ENCODE results near the gene RPS16. TPM values are rescaled to one million over a fixed set of nuclear protein-coding genes. Genes with fewer than 3 reads are reported as not detected.

Gene RPS16
- total and polyA plus RNA-seq, 10 donors, result 1,378 to 5,747 (median 1,790) TPM

DNA sequence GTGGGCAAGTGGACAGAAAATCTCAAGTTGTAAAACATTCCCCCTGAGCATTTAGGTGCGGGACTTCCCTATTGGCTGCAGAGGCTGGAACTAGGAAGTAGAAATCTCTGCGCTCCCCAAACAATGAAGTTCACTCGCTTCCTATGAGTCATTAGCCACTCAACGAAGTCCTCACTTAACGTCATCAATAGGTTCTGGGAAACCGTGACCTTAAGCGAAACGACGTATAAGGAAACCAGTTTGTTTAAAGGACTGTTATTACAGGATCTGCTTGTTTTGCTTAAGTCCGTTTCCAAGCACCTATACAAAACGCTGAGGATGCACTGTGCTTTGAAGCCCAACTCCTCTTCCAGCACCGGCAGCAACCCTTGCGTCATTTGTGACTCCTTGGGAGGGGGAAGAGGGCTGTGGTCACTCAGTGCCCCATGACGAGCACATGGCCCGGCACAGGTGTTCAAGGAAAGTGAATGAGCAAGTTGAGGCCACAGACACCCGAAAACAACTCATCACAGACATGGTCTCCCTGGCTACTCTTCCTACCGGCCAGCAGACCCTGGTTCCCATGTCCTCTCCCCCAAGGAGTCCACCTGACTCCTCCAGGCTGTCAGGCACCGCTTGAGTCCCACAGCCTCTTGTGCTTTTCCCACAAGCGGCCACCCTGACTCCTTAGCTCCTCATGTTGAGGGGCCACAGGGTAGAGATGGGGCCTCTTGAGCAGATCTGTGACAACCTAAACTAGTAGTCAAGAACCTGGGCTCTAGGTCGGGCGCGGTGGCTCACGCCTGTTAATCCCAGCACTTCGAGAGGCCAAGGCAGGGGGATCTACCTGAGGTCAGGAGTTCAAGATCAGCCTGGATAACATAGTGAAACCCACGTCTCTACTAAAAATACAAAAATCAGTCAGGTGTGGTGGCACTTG is 4.8 kb downstream of the RPS16 start:
- DNase-seq, result peak; percentile 75
- 39 to 55% (median 47%) methylated on average over 22 to 25 of the region's 25 CpGs for WGBS, 5 donors

DNA sequence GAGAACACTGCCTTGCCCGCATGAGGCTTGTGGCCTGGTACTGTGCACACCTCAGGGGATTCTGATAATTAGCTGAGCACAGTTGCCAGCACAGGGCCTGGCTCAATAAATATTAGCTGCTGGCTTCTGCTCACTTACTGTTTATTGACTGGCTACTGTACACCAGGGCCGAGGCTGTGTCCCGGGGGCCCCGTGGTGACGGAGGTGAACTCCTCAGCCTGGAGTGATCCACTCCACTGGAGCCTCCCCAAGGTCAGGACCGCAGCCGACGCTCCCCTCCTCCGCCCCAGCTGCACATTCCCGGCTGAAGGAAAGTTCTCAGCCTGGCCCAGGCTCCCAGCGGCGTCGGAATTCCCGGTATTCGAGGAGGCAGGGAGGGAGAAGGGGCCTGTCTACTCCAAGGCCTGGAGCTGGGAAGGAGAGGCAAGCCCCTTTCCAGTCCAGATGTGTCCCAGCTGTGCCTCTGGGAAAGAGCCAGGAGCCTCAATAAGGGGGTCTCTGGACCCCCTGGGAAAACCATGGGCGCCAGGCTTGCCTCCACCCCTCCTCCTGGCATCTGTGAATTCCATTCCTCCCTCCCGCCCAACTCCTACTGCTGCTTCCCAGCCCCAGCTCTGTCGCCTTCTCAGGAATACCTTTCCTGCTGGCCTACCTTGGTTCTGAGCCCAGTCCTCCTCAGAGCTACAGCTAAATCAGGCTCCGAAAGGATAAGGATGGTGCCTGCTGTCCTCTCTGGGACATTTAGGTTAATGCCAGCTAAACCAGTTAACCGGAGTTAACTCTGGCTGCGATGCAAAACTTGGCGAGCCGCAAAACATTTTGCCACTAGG is 7.3 kb downstream of the RPS16 start:
- peak overlapping the region in 7 of 8 donors; percentile 41 to 86 (median 67) for H3K27ac ChIP-seq
- peak; percentile 76 for DNase-seq

More for the DNA sequence above, 4.8 kb downstream of the RPS16 start:
- Histone ChIP-seq H3K36me3 (peaks cover 0 to 40% (median 28%) of the 10 kb centered on the region in 6 donors), H3K9me3 (no peaks in the 10 kb centered on the region), H3K4me3 (peak overlapping the region in 1 of 8 donors; percentile 32), H3K27ac (peak overlapping the region; percentile 57 to 88 (median 77)), H3K27me3 (replicated peaks in 1 of 7) (no peaks in the 10 kb centered on the region), H3K4me1 (peaks cover 21 to 71% (median 44%) of the 10 kb centered on the region in 6 donors)
- TF ChIP-seq POLR2A (IDR thresholded peaks at IDR 0.05) (no peak), POLR2AphosphoS5 (IDR thresholded peaks at IDR 0.05) (peak; percentile 41 to 79 (median 53))
- TF ChIP-seq, protein P1, sequence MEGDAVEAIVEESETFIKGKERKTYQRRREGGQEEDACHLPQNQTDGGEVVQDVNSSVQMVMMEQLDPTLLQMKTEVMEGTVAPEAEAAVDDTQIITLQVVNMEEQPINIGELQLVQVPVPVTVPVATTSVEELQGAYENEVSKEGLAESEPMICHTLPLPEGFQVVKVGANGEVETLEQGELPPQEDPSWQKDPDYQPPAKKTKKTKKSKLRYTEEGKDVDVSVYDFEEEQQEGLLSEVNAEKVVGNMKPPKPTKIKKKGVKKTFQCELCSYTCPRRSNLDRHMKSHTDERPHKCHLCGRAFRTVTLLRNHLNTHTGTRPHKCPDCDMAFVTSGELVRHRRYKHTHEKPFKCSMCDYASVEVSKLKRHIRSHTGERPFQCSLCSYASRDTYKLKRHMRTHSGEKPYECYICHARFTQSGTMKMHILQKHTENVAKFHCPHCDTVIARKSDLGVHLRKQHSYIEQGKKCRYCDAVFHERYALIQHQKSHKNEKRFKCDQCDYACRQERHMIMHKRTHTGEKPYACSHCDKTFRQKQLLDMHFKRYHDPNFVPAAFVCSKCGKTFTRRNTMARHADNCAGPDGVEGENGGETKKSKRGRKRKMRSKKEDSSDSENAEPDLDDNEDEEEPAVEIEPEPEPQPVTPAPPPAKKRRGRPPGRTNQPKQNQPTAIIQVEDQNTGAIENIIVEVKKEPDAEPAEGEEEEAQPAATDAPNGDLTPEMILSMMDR (IDR thresholded peaks at IDR 0.05 in 8 of 11, conservative IDR thresholded peaks at IDR 0.05 in 3 of 11), result no peak
- intact Hi-C loops (cut with DNase I; ENCODE audit: low total_unique reads), result no loop called here

DNA sequence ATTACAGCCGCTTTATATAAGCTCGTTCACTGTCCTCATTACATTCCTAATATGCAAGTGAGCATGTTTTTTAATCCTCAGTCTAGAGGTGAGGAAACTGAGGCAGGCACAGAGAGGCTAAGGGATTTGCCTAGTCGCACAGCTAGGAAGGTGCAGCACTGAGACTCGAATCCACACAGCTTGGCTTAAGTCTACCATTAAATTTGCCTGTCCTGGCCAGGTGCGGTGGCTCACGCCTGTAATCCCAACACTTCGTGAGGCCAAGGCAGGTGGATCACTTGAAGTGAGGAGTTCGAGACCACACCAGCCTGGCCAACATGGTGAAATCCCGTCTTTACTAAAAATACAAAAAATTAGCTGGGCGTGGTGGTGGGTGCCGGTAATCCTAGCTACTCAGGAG is 8.0 kb downstream of the RPS16 start:
- no peak overlapping the region for H3K4me3 ChIP-seq
- WGBS, 5 donors, result 89 to 94% (median 90%) methylated on average over 10 to 11 of the region's 11 CpGs
- no peak for TF ChIP-seq POLR2A (IDR thresholded peaks at IDR 0.05)
- TF ChIP-seq POLR2AphosphoS5 (IDR thresholded peaks at IDR 0.05), result no peak
- TF ChIP-seq, protein P1 (IDR thresholded peaks at IDR 0.05 in 8 of 11, conservative IDR thresholded peaks at IDR 0.05 in 3 of 11), result no peak
- intact Hi-C loops (cut with DNase I; ENCODE audit: low total_unique reads), result no loop called here
- peaks cover 0 to 49% (median 28%) of the 10 kb centered on the region in 6 donors for H3K36me3 ChIP-seq
- H3K4me1 ChIP-seq, result peaks cover 0 to 48% (median 20%) of the 10 kb centered on the region in 6 donors
- H3K9me3 ChIP-seq, result no peaks in the 10 kb centered on the region
- H3K27me3 ChIP-seq (replicated peaks in 1 of 7), result no peaks in the 10 kb centered on the region
- no peak for DNase-seq
- H3K27ac ChIP-seq, result peak overlapping the region in 3 of 8 donors; percentile 64 to 86 (median 72)

More for the DNA sequence above, 7.3 kb downstream of the RPS16 start:
- no peaks in the 10 kb centered on the region for H3K9me3 ChIP-seq
- H3K27me3 ChIP-seq (replicated peaks in 1 of 7), result no peaks in the 10 kb centered on the region
- TF ChIP-seq, protein P1 (IDR thresholded peaks at IDR 0.05 in 8 of 11, conservative IDR thresholded peaks at IDR 0.05 in 3 of 11), result no peak
- TF ChIP-seq POLR2AphosphoS5 (IDR thresholded peaks at IDR 0.05), result peak; percentile 73 to 84 (median 75)
- 30 to 48% (median 39%) methylated on average over 20 to 23 of the region's 23 CpGs for WGBS, 5 donors
- H3K4me3 ChIP-seq, result no peak overlapping the region
- intact Hi-C loops (cut with DNase I; ENCODE audit: low total_unique reads), result no loop called here
- H3K4me1 ChIP-seq, result peaks cover 3 to 51% (median 26%) of the 10 kb centered on the region in 6 donors
- H3K36me3 ChIP-seq, result peaks cover 0 to 49% (median 29%) of the 10 kb centered on the region in 6 donors

Measured in spleen (tissue), 11 donors.